Thyroid gland (tissue), 4 donors: ENCODE results near the gene SV2B.

ENCODE experiments used
- POLR2A ChIP-seq, 2 donors: fragments of 450-650 bp; IDR thresholded peaks; one replicate each; pipeline ENCODE4 v1.6.1; 2017; ENCODE audit warnings: antibody characterized with exemption in 2 of 2, mild to moderate bottlenecking in 2 of 2, moderate library complexity in 1 of 2
- TF ChIP-seq, protein P1 (sequence below), 6 experiments: fragments of 200-600 bp in 3 of 6; fragments of 450-650 bp in 3 of 6; sonication (generic) in 3 of 6; IDR thresholded peaks; one replicate each; pipeline ENCODE4 v1.5.1; 2016 to 2019; ENCODE audit warnings: antibody characterized with exemption in 6 of 6, mild to moderate bottlenecking in 2 of 6, inconsistent platforms in 1 of 6, moderate library complexity in 1 of 6

GRCh38 chr15:91227766-91228165 lies 127.7 kb downstream of the SV2B start:
- TF ChIP-seq, protein P1, sequence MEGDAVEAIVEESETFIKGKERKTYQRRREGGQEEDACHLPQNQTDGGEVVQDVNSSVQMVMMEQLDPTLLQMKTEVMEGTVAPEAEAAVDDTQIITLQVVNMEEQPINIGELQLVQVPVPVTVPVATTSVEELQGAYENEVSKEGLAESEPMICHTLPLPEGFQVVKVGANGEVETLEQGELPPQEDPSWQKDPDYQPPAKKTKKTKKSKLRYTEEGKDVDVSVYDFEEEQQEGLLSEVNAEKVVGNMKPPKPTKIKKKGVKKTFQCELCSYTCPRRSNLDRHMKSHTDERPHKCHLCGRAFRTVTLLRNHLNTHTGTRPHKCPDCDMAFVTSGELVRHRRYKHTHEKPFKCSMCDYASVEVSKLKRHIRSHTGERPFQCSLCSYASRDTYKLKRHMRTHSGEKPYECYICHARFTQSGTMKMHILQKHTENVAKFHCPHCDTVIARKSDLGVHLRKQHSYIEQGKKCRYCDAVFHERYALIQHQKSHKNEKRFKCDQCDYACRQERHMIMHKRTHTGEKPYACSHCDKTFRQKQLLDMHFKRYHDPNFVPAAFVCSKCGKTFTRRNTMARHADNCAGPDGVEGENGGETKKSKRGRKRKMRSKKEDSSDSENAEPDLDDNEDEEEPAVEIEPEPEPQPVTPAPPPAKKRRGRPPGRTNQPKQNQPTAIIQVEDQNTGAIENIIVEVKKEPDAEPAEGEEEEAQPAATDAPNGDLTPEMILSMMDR (IDR thresholded peaks at IDR 0.05) = no peak
- no peak for TF ChIP-seq POLR2A (IDR thresholded peaks at IDR 0.05)
